Heart left ventricle (tissue), 16 donors: ENCODE data around the gene C10orf120. TPM values are rescaled to one million over a fixed set of nuclear protein-coding genes. Genes with fewer than 3 reads are reported as not detected.
A peak's percentile ranks its signal among the peaks of the same experiment; 100 is the strongest.

Source experiments
- ATAC-seq, 4 donors: fragments of 200-7000 bp; cut with Tn5 transposase; one replicate each; pipeline ENCODE4 v1.9.1; 2020 to 2022; ENCODE audit warnings: moderate library complexity in 4 of 4, mild to moderate bottlenecking in 3 of 4, moderate number of reproducible peaks in 1 of 4
- DNase-seq, 5 donors: peaks; one replicate each; pipeline ENCODE4 v3.0.0-alpha.2; 2020
- H3K27ac ChIP-seq, 12 donors: fragments of 200-600 bp; sonication (generic) in 4 of 12; one replicate each; pipeline versions ENCODE4 v1.5.0 to v1.8.0; 2016 to 2022; ENCODE audit warnings: mild to moderate bottlenecking in 2 of 12
- H3K27me3 ChIP-seq, 9 donors: fragments of 200-600 bp; sonication (generic) in 2 of 9; one replicate each; pipeline versions ENCODE4 v1.5.1 to v1.8.0; 2016 to 2022; ENCODE audit warnings: mild to moderate bottlenecking in 3 of 9
- H3K36me3 ChIP-seq, 9 donors: fragments of 200-600 bp; sonication (generic) in 2 of 9; one replicate each; pipeline versions ENCODE4 v1.5.0 to v1.8.0; 2018 to 2022; ENCODE audit warnings: mild to moderate bottlenecking in 2 of 9
- H3K4me1 ChIP-seq, 12 donors: fragments of 200-600 bp; sonication (generic) in 4 of 12; one replicate each; pipeline versions ENCODE4 v1.5.0 to v1.8.0; 2016 to 2022; ENCODE audit warnings: mild to moderate bottlenecking in 3 of 12
- H3K4me3 ChIP-seq, 12 donors: fragments of 200-600 bp; sonication (generic) in 4 of 12; one replicate each; pipeline versions ENCODE4 v1.5.0 to v1.8.0; 2017 to 2022; ENCODE audit warnings: mild to moderate bottlenecking in 9 of 12, moderate library complexity in 4 of 12
- H3K9me3 ChIP-seq, 12 donors: fragments of 200-600 bp; sonication (generic) in 4 of 12; one replicate each; pipeline versions ENCODE4 v1.5.0 to v1.8.0; 2016 to 2022; ENCODE audit warnings: mild to moderate bottlenecking in 1 of 12
- POLR2A ChIP-seq, 2 donors: fragments of 450-650 bp; IDR thresholded peaks; one replicate each; pipeline ENCODE4 v1.6.1; 2017; ENCODE audit warnings: antibody characterized with exemption in 2 of 2, mild to moderate bottlenecking in 2 of 2, moderate library complexity in 2 of 2
- WGBS, 4 donors: extraction: QIAGEN DNeasy Blood & Tissue Kit in 2 of 4; methylation state at CpG; one replicate each; pipeline versions ENCODE4 v1.1.5 to v1.1.7; 2013 to 2018; 5-methylcytosine and 5-hydroxymethylcytosine counted together
- intact Hi-C, 10 donors: fragments of 100-400 bp; cut with DNase I; formaldehyde crosslinking; loops; one replicate each; pipeline versions ENCODE4 v1.11.1 to v1.14.2; 2022
- polyA plus RNA-seq, 2 donors: library from polyadenylated mRNA; stranded (reverse); fragments of 200-250 nt; gene quantifications; one replicate each; pipeline ENCODE4 v1.2.3, GENCODE V29; 2013
- total RNA-seq, 9 donors: library from RNA; depleted of rRNA in 2 of 9; stranded (reverse); fragments of >200 nt in 2 of 9; fragmentation: NEBNext Ultra II Directional in 3 of 9; extraction: Animal tissue kit (Norgen Biotek cat#: 25700) in 3 of 9; gene quantifications; one replicate each; pipeline versions ENCODE4 v1.1.0 to v1.2.4, GENCODE V29; 2016 to 2023
- TF ChIP-seq, protein P1 (sequence below), 12 donors: fragments of 200-600 bp; sonication (generic) in 4 of 12; IDR thresholded peaks; one replicate each; pipeline versions ENCODE4 v1.5.0 to v1.8.0; 2018 to 2022; ENCODE audit warnings: antibody characterized with exemption in 12 of 12, mild to moderate bottlenecking in 5 of 12
- donor health status: ischemic (EF 13 %, LVEDD 7.1; RV severe dilation, severe dysfunction).
- donor health status: healthy with polysubstance abuse.
- donor health status: DM: no; HTN: yes; CAD: no.
- donor health status: DM: no; HTN: no; CAD: no.
- donor health status: ischemic (EF 25% LVEDD 6.9; RV normal size, moderate dysfunction).
- donor health status: ischemic (EF 25% LVEDD 5.7; RV mildly dilated, moderate dysfunction).
- donor health status: healthy.
- donor health status: DM: yes; HTN: yes; CAD: no.
- donor health status: ischemic (EF 35%, LVEDD 5.7; RV mildly dilated, moderate dysfunction).
- donor health status: nonischemic (EF 11% LVEDD 7.7; RV severe dilation, severe dysfunction).
- donor health status: DM: yes; HTN: yes; CAD: no.
- donor health status: PGD.
- donor health status: ischemic (EF 29% LVEDD 5.4; RV normal size, mild dysfunction).
- donor health status: nonischemic (EF 23%, LVEDD 6.1; RV moderate dilation, normal function).

The C10orf120 gene
- total and polyA plus RNA-seq, 11 donors = not detected

DNA sequence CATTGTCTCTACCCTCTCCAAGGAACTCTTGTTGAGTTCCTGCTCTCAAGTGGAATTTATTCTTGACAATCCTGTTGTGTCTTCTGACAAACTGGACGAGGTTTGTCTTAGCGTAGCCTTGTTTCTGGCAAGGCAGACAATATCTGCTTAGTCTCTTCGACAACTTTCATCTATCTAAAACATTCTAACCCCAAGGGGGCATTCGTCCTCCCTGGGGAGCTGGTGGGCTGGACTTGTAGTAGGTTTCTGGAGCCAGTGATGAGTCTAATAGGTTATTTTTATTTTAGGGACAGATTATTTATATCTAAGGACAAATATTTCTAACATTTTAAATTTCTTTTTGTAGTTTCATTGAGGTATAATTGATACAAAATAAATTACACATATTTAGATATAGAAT is 7.3 kb upstream of the C10orf120 start:
- DNase-seq = peak in 3 of 5 donors; percentile 46 to 66 (median 58)
- intact Hi-C loops = loop anchor here in 8 of 10 donors (5.0 to 10.0 kb wide), 6 partner anchors 140 to 432 kb away; partner anchors contain the start of genes DMBT1 (in 2 of the 8) and BTBD16 (in 1 of the 8)
- Histone ChIP-seq H3K36me3 (no peaks in the 10 kb centered on the region), H3K27me3 (peaks cover 0 to 4% (median 0%) of the 10 kb centered on the region in 9 donors), H3K4me1 (peaks cover 0 to 10% (median 0%) of the 10 kb centered on the region in 12 donors), H3K4me3 (no peak overlapping the region), H3K27ac (peak overlapping the region in 1 of 12 donors; percentile 11), H3K9me3 (no peaks in the 10 kb centered on the region)
- ATAC-seq = no peak
- 22 to 33% (median 31%) methylated on average over 4 of the region's 4 CpGs for WGBS, 4 donors
- TF ChIP-seq, protein P1, sequence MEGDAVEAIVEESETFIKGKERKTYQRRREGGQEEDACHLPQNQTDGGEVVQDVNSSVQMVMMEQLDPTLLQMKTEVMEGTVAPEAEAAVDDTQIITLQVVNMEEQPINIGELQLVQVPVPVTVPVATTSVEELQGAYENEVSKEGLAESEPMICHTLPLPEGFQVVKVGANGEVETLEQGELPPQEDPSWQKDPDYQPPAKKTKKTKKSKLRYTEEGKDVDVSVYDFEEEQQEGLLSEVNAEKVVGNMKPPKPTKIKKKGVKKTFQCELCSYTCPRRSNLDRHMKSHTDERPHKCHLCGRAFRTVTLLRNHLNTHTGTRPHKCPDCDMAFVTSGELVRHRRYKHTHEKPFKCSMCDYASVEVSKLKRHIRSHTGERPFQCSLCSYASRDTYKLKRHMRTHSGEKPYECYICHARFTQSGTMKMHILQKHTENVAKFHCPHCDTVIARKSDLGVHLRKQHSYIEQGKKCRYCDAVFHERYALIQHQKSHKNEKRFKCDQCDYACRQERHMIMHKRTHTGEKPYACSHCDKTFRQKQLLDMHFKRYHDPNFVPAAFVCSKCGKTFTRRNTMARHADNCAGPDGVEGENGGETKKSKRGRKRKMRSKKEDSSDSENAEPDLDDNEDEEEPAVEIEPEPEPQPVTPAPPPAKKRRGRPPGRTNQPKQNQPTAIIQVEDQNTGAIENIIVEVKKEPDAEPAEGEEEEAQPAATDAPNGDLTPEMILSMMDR (IDR thresholded peaks at IDR 0.05) = no peak
- TF ChIP-seq POLR2A (IDR thresholded peaks at IDR 0.05) = no peak

DNA sequence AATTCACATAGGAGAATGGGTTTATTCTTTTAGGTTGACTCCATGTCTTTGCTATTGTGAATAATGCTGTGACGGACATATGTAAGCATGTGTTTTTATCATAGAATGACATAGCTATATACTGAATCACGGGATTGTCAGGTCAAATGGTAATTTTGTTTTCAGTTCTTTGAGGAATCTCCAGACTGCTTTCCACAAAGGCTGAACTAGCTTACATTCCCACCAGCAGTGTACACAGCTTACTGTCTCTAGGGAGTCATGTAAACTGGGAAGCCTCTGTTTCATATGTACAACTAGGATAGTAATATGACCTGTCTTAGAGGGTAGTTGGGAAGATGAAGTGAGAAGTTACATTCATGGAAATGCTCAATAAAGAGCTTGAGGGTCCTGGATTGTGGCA is 6.8 kb upstream of the C10orf120 start:
- H3K27ac ChIP-seq = peak overlapping the region in 1 of 12 donors; percentile 11
- intact Hi-C loops = loop anchor here in 8 of 10 donors (5.0 to 10.0 kb wide), 6 partner anchors 139 to 432 kb away; partner anchors contain the start of genes DMBT1 (in 2 of the 8) and BTBD16 (in 1 of the 8)

GRCh38 chr10:122703483-122704448 is 4.1 kb upstream of the C10orf120 start:
- Histone ChIP-seq H3K4me3 (no peak overlapping the region), H3K4me1 (peaks cover 0 to 10% (median 0%) of the 10 kb centered on the region in 12 donors), H3K27me3 (no peaks in the 10 kb centered on the region), H3K27ac (no peak overlapping the region), H3K36me3 (no peaks in the 10 kb centered on the region), H3K9me3 (no peaks in the 10 kb centered on the region)
- DNase-seq (peak; percentile 65 to 80 (median 76)), ATAC-seq (peak; percentile 79 to 97 (median 93))
- intact Hi-C loops = loop anchor here (1.0 to 10.0 kb wide), 10 partner anchors 55 to 429 kb away; partner anchors contain the start of genes DMBT1 (in 2 of the 10) and BTBD16 (in 1 of the 10)
- 40 to 41% (median 40%) methylated on average over 9 of the region's 9 CpGs for WGBS, 4 donors
- TF ChIP-seq, protein P1 (IDR thresholded peaks at IDR 0.05) = peak; percentile 70 to 94 (median 86)
- TF ChIP-seq POLR2A (IDR thresholded peaks at IDR 0.05) = no peak

More for the DNA sequence above, 6.8 kb upstream of the C10orf120 start:
- ATAC-seq (no peak), DNase-seq (no peak)
- no peak for TF ChIP-seq POLR2A (IDR thresholded peaks at IDR 0.05)
- TF ChIP-seq, protein P1 (IDR thresholded peaks at IDR 0.05) = no peak
- WGBS, 4 donors = 74 to 87% (median 77%) methylated on average over 2 of the region's 2 CpGs
- no peaks in the 10 kb centered on the region for H3K9me3 ChIP-seq
- peaks cover 0 to 3% (median 0%) of the 10 kb centered on the region in 9 donors for H3K27me3 ChIP-seq
- H3K36me3 ChIP-seq = no peaks in the 10 kb centered on the region
- no peak overlapping the region for H3K4me3 ChIP-seq
- H3K4me1 ChIP-seq = peaks cover 0 to 10% (median 0%) of the 10 kb centered on the region in 12 donors

DNA sequence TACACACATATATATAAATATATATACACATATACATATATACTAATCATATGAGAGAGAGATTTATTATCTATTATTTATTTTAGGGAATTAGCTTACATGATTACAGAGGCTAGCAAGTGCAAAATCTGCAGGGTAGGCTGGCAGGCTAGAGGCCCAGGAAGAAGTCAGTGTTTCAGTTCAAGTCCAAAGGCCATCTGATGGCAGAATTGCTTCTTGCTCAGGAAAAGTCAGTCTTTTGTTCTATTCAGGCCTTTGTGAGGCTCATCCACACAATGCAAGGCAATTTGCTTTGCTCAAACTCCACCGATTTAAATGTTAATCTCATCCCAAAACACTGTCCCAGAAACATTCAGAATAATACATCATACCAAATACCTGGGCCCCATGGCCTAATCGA is 2.6 kb upstream of the C10orf120 start:
- no peak for DNase-seq
- no peak overlapping the region for H3K4me3 ChIP-seq
- no peak overlapping the region for H3K27ac ChIP-seq
- no peak for TF ChIP-seq POLR2A (IDR thresholded peaks at IDR 0.05)
- TF ChIP-seq, protein P1 (IDR thresholded peaks at IDR 0.05) = no peak
- H3K36me3 ChIP-seq = no peaks in the 10 kb centered on the region
- no peaks in the 10 kb centered on the region for H3K27me3 ChIP-seq
- H3K9me3 ChIP-seq = no peaks in the 10 kb centered on the region
- H3K4me1 ChIP-seq = peaks cover 0 to 7% (median 0%) of the 10 kb centered on the region in 12 donors
- intact Hi-C loops = loop anchor here in 9 of 10 donors (2.0 to 10.0 kb wide), 8 partner anchors 53 to 427 kb away; partner anchors contain the start of genes DMBT1 (in 2 of the 9) and BTBD16 (in 1 of the 9)
- 86 to 92% (median 88%) methylated on average over 2 of the region's 2 CpGs for WGBS, 4 donors
- ATAC-seq = no peak
